K562 (cell line): ENCODE measurements around the gene ACTRT2. TPM values are rescaled to one million over a fixed set of nuclear protein-coding genes. Genes with fewer than 3 reads are reported as not detected.

Experiments
- ATAC-seq: fragments of 200-7000 bp; cut with Tn5 transposase; 3 replicates; pipeline ENCODE4 v1.9.1; 2020; ENCODE audit warnings: moderate library complexity
- BruUV-seq: library from RNA; stranded (reverse); fragments of 400-500 nt; replicated peaks from 2 replicates; lab custom pipeline; 2021; lab: Mats Ljungman, UMichigan
- CTCF ChIA-PET: fragments of 300-600 bp; formaldehyde crosslinking; extraction: SDS; loops from one replicate; lab custom pipeline; 2021; ENCODE audit warnings: low intra/inter-chr PET ratio; lab: Yijun Ruan, JAX
- POLR2A ChIA-PET: fragments of 300-600, 350-650 bp; sonication (Branson Sonifier 250); formaldehyde crosslinking; extraction: SDS; loops from one replicate; lab custom pipeline; 2021; ENCODE audit warnings: antibody characterized with exemption, inconsistent platforms; lab: Yijun Ruan, JAX
- DNase-seq, 4 experiments: peaks; one replicate each; pipeline versions ENCODE4 v3.0.0 to v3.0.0-alpha.2; 2011 to 2018; ENCODE audit warnings: low spot score in 3 of 4, mixed read lengths in 3 of 4; ENCODE audit errors: extremely low read depth in 1 of 4
- FAIRE-seq: peaks from 2 replicates; lab custom pipeline; 2011; peaks lifted over from hg19 to GRCh38; lab: Jason Lieb, UNC
- H2AFZ ChIP-seq: 2 replicates; pipeline ENCODE4 v1.6.0; 2011; ENCODE audit warnings: low read depth, low read length, control low read depth, inconsistent platforms
- H3K27ac ChIP-seq: fragments of 200-600 bp; 3 replicates; pipeline ENCODE4 v1.8.0; 2011; ENCODE audit warnings: low read depth, mild to moderate bottlenecking, control low read depth, inconsistent platforms, low read length, moderate library complexity, mixed read lengths; ENCODE audit errors: extremely low read depth
- H3K27me3 ChIP-seq, 2 experiments: fragments of 300-600 bp in 1 of 2; 2 replicates in 1 of 2; 3 replicates in 1 of 2; pipeline versions ENCODE4 v1.6.0 to v1.8.0; 2011; ENCODE audit warnings: inconsistent platforms in 2 of 2, low read length in 2 of 2, mild to moderate bottlenecking in 1 of 2, mixed read lengths in 1 of 2, moderate library complexity in 1 of 2; ENCODE audit not compliant: control insufficient read depth in 2 of 2, insufficient read depth in 2 of 2
- H3K36me3 ChIP-seq: fragments of 300-600 bp; 3 replicates; pipeline ENCODE4 v1.8.0; 2011; ENCODE audit warnings: mild to moderate bottlenecking, low read length, inconsistent platforms; ENCODE audit not compliant: control insufficient read depth, insufficient read depth
- H3K4me1 ChIP-seq, 2 experiments: fragments of 200-600 bp in 1 of 2; replicated peaks in 1 of 2; 2 replicates in 1 of 2; 3 replicates in 1 of 2; pipeline versions ENCODE4 v1.5.1 to v1.8.0; 2011; ENCODE audit warnings: inconsistent platforms in 2 of 2, low read length in 2 of 2, mild to moderate bottlenecking in 1 of 2, mixed read lengths in 1 of 2, moderate library complexity in 1 of 2; ENCODE audit not compliant: control insufficient read depth in 2 of 2, insufficient read depth in 2 of 2
- H3K4me2 ChIP-seq: 2 replicates; pipeline ENCODE4 v1.6.1; 2011; ENCODE audit warnings: low read length, control low read depth, inconsistent platforms, mixed read lengths; ENCODE audit not compliant: insufficient read depth
- H3K4me3 ChIP-seq: fragments of 200-600 bp; sonication (generic), shearing (Covaris generic); 2 replicates; pipeline ENCODE4 v1.5.1; 2016; ENCODE audit warnings: control low read depth, inconsistent platforms
- H3K79me2 ChIP-seq: fragments of 200-600 bp; 3 replicates; pipeline ENCODE4 v1.8.0; 2011; ENCODE audit warnings: low read length, inconsistent platforms; ENCODE audit not compliant: control insufficient read depth, insufficient read depth
- H3K9ac ChIP-seq, 2 experiments: 2 replicates each; pipeline versions ENCODE4 v1.6.0 to v1.6.1; 2011; ENCODE audit warnings: low read depth in 2 of 2, low read length in 2 of 2, control low read depth in 1 of 2, inconsistent platforms in 1 of 2, mild to moderate bottlenecking in 1 of 2, mixed read lengths in 1 of 2; ENCODE audit not compliant: insufficient read depth in 1 of 2
- H3K9me1 ChIP-seq: one replicate; pipeline ENCODE4 v1.6.0; 2011; ENCODE audit warnings: inconsistent platforms, mild to moderate bottlenecking, low read length, moderate library complexity; ENCODE audit not compliant: control insufficient read depth, insufficient read depth
- H3K9me3 ChIP-seq: replicated peaks from 2 replicates; pipeline ENCODE4 v1.5.1; 2011; ENCODE audit warnings: low read depth, low read length, inconsistent platforms; ENCODE audit not compliant: control insufficient read depth, insufficient read depth
- H4K20me1 ChIP-seq: replicated peaks from 2 replicates; pipeline ENCODE4 v1.6.1; 2011; ENCODE audit warnings: low read length, inconsistent platforms, mixed read lengths; ENCODE audit not compliant: control insufficient read depth, insufficient read depth
- BRD9 ChIP-seq: fragments of 450-650 bp; IDR thresholded peaks from 2 replicates; pipeline ENCODE4 v1.6.1; 2018; ENCODE audit warnings: low read depth; ENCODE audit not compliant: partially characterized antibody
- HMGN3 ChIP-seq: IDR thresholded peaks from 2 replicates; pipeline ENCODE4 v1.6.1; 2011; ENCODE audit warnings: borderline replicate concordance, low read depth, mild to moderate bottlenecking, mixed read lengths, low read length; ENCODE audit not compliant: insufficient read length; ENCODE audit errors: extremely low read depth
- JUND ChIP-seq, 2 experiments: IDR thresholded peaks; 2 replicates in 1 of 2; 3 replicates in 1 of 2; pipeline ENCODE4 v1.6.1; 2011; ENCODE audit warnings: borderline replicate concordance in 2 of 2, low read depth in 2 of 2, low read length in 2 of 2, improper control_type of control experiment in 1 of 2, missing biosample characterization in 1 of 2, missing genetic modification characterization in 1 of 2, missing genetic modification reagents in 1 of 2
- MTA2 ChIP-seq: fragments of 450-650 bp; IDR thresholded peaks from 2 replicates; pipeline ENCODE4 v1.6.1; 2016; ENCODE audit warnings: low read depth
- NFE2L1 ChIP-seq: fragments of 450-650 bp; IDR thresholded peaks from 2 replicates; pipeline ENCODE4 v1.6.1; 2016; ENCODE audit warnings: missing genetic modification characterization, low read depth, mild to moderate bottlenecking, missing compliant biosample characterization, moderate library complexity, borderline replicate concordance
- NFIC ChIP-seq: fragments of 450-650 bp; IDR thresholded peaks from 2 replicates; pipeline ENCODE4 v1.6.1; 2017; ENCODE audit warnings: mild to moderate bottlenecking, inconsistent platforms
- NONO ChIP-seq, 2 experiments: fragments of 200-400 bp in 1 of 2; fragments of 450-650 bp in 1 of 2; formaldehyde crosslinking in 1 of 2; IDR thresholded peaks; 2 replicates each; pipeline ENCODE4 v1.6.1; 2017; ENCODE audit warnings: low read depth in 2 of 2, mild to moderate bottlenecking in 2 of 2, moderate library complexity in 2 of 2, low read length in 1 of 2
- RAD51 ChIP-seq: fragments of 450-650 bp; IDR thresholded peaks from 2 replicates; pipeline ENCODE4 v1.7.1; 2016; ENCODE audit warnings: low read depth, mild to moderate bottlenecking, borderline replicate concordance
- SMARCC2 ChIP-seq: fragments of 450-650 bp; IDR thresholded peaks from 2 replicates; pipeline ENCODE4 v1.6.1; 2017; ENCODE audit warnings: antibody characterized with exemption, moderate library complexity, mild to moderate bottlenecking, low read depth
- TAF9B ChIP-seq: fragments of 450-650 bp; IDR thresholded peaks from 2 replicates; pipeline ENCODE4 v1.6.1; 2018; ENCODE audit warnings: mild to moderate bottlenecking; ENCODE audit not compliant: partially characterized antibody
- ZNF551 ChIP-seq: fragments of 250-450 bp; sonication (Bioruptor Pico); IDR thresholded peaks from 2 replicates; pipeline ENCODE4 v1.5.0; 2021; ENCODE audit warnings: mild to moderate bottlenecking, moderate library complexity
- ZNF57 ChIP-seq: fragments of 450-650 bp; formaldehyde crosslinking; IDR thresholded peaks from 2 replicates; pipeline ENCODE4 v1.4.0; 2020; ENCODE audit warnings: mild to moderate bottlenecking, moderate library complexity
- WGBS: fragments of 100-300 bp; shearing (Covaris generic); methylation state at CpG from one replicate; pipeline ENCODE4 v1.1.6; 2016; ENCODE audit warnings: low coverage, mixed read lengths; ENCODE audit not compliant: insufficient coverage; ENCODE audit errors: missing lambda C conversion rate; 5-methylcytosine and 5-hydroxymethylcytosine counted together
- in situ Hi-C: fragments of 300-500 bp; cut with MboI; formaldehyde crosslinking; loops from 4 replicates; pipeline ENCODE4 v1.15.0; 2018; ENCODE audit warnings: inconsistent platforms, mixed read lengths
- intact Hi-C: fragments of 100-400 bp; cut with micrococcal nuclease; formaldehyde crosslinking; loops from 2 replicates; pipeline ENCODE4 v1.14.2; 2022
- polyA plus RNA-seq, 8 experiments: library from polyadenylated mRNA; depleted of rRNA in 4 of 8; stranded (reverse) in 5 of 8; unstranded in 3 of 8; fragments of >200 nt; fragmentation: Nextera tagmentation in 2 of 8; fragmentation: Illumina TruSeq in 1 of 8; extraction: Ambion mirVana in 2 of 8; extraction: Trizol in 1 of 8; gene quantifications; 2 replicates each; pipeline versions ENCODE4 v1.2.1 to v1.2.3, GENCODE V29; 2011 to 2014; ENCODE audit warnings: inconsistent platforms in 1 of 8, missing spikeins in 1 of 8
- total RNA-seq, 7 experiments: library from RNA; depleted of rRNA in 6 of 7; stranded (reverse); fragments of >200 nt in 6 of 7; fragmentation: Illumina TruSeq in 2 of 7; extraction: Trizol in 2 of 7; gene quantifications; 2 replicates each; pipeline versions ENCODE4 v1.2.1 to v1.2.3, GENCODE V29; 2011 to 2021; ENCODE audit warnings: low replicate concordance in 1 of 7
- TF ChIP-seq, protein P1 (sequence below): fragments of 250-450 bp; sonication (Bioruptor Pico); IDR thresholded peaks from 2 replicates; pipeline ENCODE4 v1.8.0; 2022; ENCODE audit warnings: moderate library complexity, mild to moderate bottlenecking, inconsistent platforms
- TF ChIP-seq, protein P2 (sequence below): fragments of 250-450 bp; sonication (Bioruptor Pico); IDR thresholded peaks from 2 replicates; pipeline ENCODE4 v1.8.0; 2021; ENCODE audit warnings: borderline replicate concordance, mild to moderate bottlenecking, moderate library complexity; ENCODE audit not compliant: poor library complexity, severe bottlenecking
- TF ChIP-seq, protein P3 (sequence below): sonication (generic); formaldehyde crosslinking; IDR thresholded peaks from 2 replicates; pipeline ENCODE4 v1.8.0; 2022; ENCODE audit warnings: mild to moderate bottlenecking, missing genetic modification reagents

ACTRT2 gene
- total and polyA plus RNA-seq, 9 of the 15 experiments (the other 6 are each of a cell fraction or from before 2014, with no cell fraction given): not detected

DNA sequence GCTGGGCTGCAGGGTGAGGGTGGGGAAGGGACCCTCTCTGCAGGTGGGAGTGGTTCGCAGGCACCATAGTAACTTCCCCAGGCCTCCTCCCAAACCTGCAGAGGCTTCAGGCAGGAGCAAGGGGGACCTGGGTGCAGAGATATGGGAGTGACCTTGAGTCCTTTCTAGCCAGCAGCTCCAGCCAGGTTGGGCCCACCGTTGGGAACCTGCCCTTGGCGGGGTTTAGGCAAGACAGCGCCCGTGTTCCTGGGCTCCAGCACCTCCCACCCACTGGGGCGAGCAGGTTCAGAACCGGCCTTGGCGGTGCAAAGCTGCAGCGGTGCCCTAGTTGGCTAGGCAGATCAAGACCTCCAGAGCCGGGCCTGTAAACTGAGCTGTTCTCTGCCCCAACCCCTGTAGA, 45.6 kb downstream of the ACTRT2 start:
- Histone ChIP-seq H3K9ac (no peak overlapping the region), H3K9me1 (no peaks in the 10 kb centered on the region), H3K4me1 (no peaks in the 10 kb centered on the region), H2AFZ (no peak overlapping the region), H3K27ac (no peak overlapping the region), H3K79me2 (no peaks in the 10 kb centered on the region), H3K4me2 (no peak overlapping the region), H3K36me3 (no peaks in the 10 kb centered on the region), H3K9me3 (no peaks in the 10 kb centered on the region), H3K4me3 (no peak overlapping the region), H3K27me3 (peaks cover 0 to 15% of the 10 kb centered on the region in 2 experiments; a peak in 2 of 5 replicates), H4K20me1 (no peaks in the 10 kb centered on the region)
- 12% methylated on average over 10 of the region's 10 CpGs for WGBS
- no peak for DNase-seq
- CTCF ChIA-PET: interaction anchor here (0.6 kb wide), 1 partner anchor 219 kb away, joined by 3 read pairs; no protein-coding TSS in a partner anchor
- in situ Hi-C loops (no loop called here), intact Hi-C loops (no loop called here)
- no peak for FAIRE-seq
- no TSS peak for BruUV-seq
- POLR2A ChIA-PET: interaction anchor here (0.6 kb wide), 2 partner anchors 34 to 936 kb away, joined by 3 read pairs; no protein-coding TSS in a partner anchor
- ATAC-seq: no peak
- TF ChIP-seq RAD51 (no peak), JUND (IDR thresholded peaks at IDR 0.05; ENCODE audit: borderline replicate concordance, low read depth, low read length) (no peak), JUND (tag; IDR thresholded peaks at IDR 0.05; ENCODE audit: borderline replicate concordance, low read depth, low read length) (no peak), HMGN3 (no peak), NFIC (no peak), ZNF57 (CRISPR knock-in tag) (no peak), BRD9 (no peak), MTA2 (no peak), ZNF551 (CRISPR knock-in tag) (no peak), NFE2L1 (tag) (no peak), SMARCC2 (no peak), NONO (IDR thresholded peaks at IDR 0.05; ENCODE audit: low read depth in 2 of 2, low read length in 1 of 2) (no peak), TAF9B (no peak)
- TF ChIP-seq, protein P1, sequence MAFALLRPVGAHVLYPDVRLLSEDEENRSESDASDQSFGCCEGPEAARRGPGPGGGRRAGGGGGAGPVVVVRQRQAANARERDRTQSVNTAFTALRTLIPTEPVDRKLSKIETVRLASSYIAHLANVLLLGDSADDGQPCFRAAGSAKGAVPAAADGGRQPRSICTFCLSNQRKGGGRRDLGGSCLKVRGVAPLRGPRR (CRISPR knock-in tag): no peak
- TF ChIP-seq, protein P2, sequence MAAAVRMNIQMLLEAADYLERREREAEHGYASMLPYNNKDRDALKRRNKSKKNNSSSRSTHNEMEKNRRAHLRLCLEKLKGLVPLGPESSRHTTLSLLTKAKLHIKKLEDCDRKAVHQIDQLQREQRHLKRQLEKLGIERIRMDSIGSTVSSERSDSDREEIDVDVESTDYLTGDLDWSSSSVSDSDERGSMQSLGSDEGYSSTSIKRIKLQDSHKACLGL (CRISPR knock-in tag): no peak
- TF ChIP-seq, protein P3, sequence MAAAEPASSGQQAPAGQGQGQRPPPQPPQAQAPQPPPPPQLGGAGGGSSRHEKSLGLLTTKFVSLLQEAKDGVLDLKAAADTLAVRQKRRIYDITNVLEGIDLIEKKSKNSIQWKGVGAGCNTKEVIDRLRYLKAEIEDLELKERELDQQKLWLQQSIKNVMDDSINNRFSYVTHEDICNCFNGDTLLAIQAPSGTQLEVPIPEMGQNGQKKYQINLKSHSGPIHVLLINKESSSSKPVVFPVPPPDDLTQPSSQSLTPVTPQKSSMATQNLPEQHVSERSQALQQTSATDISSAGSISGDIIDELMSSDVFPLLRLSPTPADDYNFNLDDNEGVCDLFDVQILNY (CRISPR knock-in tag): no peak
